ENCODE data around the gene WWC2.

Gene WWC2

DNA sequence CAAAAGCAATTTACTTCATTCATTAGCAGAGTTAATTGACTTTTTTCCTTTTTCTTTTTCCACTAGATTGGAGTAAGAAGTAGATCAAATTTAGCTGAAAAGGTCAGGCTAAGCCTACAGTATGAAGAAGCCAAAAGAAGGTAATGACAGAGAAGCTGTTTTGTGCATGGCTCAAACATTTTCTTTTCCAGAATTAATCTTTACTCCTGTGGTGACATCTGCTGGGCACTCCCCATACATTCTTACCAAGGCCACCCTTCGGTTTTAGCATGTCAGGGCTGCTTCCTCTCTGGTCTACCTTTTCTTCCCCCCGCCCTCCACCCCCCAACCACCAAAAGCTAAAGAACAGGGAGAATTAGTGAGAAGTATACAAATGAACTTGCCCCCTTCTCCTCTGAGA, 150.8 kb downstream of the WWC2 start:
- in situ Hi-C loops (cut with MboI; ENCODE audit: low sequenced_read_pairs): loop anchor here (25.0 kb wide), 2 partner anchors 188 to 313 kb away; no protein-coding TSS in a partner anchor

DNA sequence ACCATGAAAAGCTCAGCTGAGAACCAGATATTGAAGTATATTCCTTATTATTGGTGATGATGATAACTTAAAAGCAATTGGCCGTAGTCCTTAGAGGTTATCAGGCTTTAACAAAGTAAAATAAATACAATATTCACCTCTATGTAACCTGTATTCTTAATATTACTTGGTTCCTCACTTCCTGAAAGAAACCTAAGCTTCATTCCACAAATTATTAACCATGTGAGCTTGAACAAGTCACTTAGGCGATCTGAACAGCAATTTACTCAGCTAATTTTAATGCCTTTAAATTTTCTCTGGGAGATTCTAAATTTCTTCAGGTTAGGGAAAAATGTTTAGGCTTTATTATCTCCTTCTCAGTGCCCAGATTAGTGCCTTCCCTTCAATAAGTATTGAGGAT, 151.8 kb downstream of the WWC2 start:
- in situ Hi-C loops (cut with MboI; ENCODE audit: low sequenced_read_pairs): loop anchor here (25.0 kb wide), 2 partner anchors 189 to 314 kb away; no protein-coding TSS in a partner anchor

DNA sequence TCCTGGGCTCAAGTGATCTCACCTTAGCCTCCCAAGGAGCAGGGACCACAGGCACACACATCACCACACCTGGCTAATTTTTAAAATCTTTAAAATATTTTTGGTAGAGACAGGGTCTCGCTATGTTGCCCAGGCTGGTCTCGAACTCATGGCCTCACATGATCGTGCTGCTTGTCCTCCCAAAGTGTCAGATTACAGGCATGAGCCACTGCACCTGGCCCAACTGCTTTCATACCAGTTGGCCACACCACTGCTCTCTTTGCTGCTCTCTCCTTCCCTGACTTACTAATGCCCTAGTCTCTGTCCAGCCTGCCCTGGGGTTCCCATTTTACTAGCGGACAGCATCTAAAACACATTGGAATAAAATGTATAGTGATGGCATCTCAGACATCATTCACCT, 153.9 kb downstream of the WWC2 start:
- in situ Hi-C loops (cut with MboI; ENCODE audit: low sequenced_read_pairs): loop anchor here (25.0 kb wide), 2 partner anchors 191 to 316 kb away; no protein-coding TSS in a partner anchor

DNA sequence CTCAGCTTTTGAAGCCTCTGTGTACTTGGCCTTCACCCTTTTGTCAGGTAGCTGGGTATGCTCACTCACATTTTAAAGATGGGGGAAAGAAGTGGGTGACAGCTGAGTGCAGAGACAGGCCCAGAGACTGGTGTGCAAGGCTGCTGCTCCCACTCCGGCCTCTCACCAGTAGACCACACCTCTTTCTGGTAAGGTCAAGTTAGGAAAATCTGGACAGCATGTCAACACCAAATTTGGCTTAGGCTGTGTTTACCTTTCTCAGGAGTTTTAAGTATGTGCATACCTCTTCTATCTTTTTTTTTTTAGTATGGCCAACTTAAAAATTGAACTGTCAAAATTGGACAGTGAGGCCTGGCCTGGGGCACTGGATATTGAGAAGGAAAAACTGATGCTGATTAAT, 154.4 kb downstream of the WWC2 start:
- in situ Hi-C loops (cut with MboI; ENCODE audit: low sequenced_read_pairs): loop anchor here (25.0 kb wide), 2 partner anchors 191 to 316 kb away; no protein-coding TSS in a partner anchor

DNA sequence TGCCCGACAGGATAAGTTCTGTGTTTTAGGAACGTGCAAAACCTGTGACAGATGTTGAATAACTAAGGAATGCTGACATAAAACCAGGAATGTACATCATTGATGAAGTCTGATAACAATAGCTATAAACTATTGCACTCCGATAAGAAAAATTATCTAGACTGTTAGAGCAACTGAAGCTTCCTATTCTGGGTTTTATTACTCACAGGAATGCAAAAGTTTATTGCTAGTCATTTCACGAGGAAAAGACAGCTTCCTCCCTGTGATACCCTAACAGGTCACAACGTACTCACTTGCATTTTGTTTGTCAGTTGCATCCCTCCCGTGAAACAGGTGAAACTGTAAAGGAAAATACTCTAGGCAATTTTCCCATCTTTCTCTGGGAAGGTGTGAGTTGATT, 155.1 kb downstream of the WWC2 start:
- in situ Hi-C loops (cut with MboI; ENCODE audit: low sequenced_read_pairs): loop anchor here (25.0 kb wide), 2 partner anchors 192 to 317 kb away; no protein-coding TSS in a partner anchor

DNA sequence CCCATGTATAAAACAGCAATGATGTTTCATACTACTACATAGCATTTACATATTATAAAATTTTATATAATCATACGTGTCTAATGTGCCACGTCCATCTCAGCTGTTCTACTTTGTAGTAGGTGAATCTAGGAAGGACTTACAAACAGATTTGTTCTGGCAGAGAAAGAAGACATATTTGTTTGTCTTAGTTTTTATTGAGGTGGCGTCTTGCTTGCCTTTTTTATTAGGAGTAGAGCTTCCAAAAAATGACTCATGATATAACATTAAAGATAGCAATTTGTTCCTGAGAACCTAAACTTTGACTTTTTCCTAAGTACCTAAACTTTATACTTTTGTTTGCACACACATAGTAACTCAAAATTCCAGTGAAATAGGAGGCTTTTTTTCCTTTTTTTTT, 156.4 kb downstream of the WWC2 start:
- in situ Hi-C loops (cut with MboI; ENCODE audit: low sequenced_read_pairs): loop anchor here (25.0 kb wide), 2 partner anchors 193 to 318 kb away; no protein-coding TSS in a partner anchor

DNA sequence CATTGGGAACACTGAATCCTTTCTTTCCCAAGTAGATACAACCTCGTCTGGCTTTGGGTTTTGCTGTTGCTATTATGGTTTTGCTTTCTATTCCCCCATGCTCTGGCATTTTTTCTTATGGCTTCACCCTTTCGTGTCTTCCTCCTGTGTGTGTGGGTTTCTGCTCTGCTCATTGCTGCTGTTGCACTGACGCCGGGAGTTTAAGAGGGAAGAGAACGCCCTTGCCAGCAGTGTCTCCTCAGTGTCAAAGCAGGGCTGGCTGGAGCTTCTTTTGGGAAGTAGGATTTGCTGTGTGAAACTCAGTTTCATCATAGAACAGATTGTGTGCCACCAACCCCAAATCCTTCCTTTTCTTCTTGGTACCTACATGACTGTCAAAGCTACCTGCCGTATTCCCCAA, 157.3 kb downstream of the WWC2 start:
- in situ Hi-C loops (cut with MboI; ENCODE audit: low sequenced_read_pairs): loop anchor here (25.0 kb wide), 2 partner anchors 194 to 319 kb away; no protein-coding TSS in a partner anchor

DNA sequence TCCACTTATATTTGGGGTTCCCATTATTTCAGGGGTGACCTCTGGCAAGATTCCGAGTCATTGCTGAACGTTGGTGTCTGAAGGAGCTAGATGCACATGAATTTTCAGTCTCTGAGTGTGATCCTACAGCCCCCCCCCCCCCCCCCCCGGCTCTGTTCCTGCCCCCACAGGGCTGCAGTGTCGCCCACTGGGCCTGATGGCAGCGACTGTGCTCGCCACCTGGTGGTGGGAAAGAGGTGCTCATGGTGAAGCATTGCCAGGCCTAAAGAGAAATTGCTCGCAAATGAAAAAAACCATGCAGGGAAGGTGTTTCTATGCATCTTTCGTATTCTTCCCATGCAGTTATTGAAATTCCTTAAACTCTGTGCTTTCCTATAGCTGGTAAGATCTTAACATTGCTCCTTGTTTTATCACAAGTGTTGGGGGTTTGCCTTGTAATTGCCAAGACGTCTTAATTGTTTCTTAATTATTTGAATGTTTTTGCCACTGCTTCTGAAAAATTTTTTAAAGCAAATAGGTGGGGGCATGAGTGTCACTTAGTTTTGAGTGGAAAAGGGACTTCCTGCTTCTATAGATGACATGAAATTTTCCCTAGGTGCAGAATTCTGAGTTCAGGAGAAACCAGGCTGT, 157.8 kb downstream of the WWC2 start:
- in situ Hi-C loops (cut with MboI; ENCODE audit: low sequenced_read_pairs): loop anchor here (25.0 kb wide), 2 partner anchors 195 to 320 kb away; no protein-coding TSS in a partner anchor

DNA sequence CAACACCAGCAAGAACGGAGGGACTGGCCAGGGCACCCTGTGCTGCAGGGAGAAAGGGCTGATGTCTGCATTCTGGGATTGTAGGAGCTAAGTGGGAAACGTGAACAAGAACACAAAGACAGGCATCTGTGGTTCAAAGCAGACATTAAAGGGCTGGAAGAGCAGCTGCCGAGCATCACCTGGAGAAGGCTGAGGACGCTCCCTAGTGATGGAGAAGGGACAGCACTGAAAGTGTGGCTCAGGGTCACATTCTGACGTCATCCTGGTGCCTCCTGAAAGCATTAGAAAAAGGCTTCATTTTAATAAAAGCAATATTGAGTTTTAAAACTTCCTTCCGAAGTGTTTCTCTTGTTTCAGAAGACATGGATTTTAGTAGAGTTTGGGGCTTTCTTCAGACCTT, 158.8 kb downstream of the WWC2 start:
- in situ Hi-C loops (cut with MboI; ENCODE audit: low sequenced_read_pairs): loop anchor here (25.0 kb wide), 2 partner anchors 196 to 321 kb away; no protein-coding TSS in a partner anchor

DNA sequence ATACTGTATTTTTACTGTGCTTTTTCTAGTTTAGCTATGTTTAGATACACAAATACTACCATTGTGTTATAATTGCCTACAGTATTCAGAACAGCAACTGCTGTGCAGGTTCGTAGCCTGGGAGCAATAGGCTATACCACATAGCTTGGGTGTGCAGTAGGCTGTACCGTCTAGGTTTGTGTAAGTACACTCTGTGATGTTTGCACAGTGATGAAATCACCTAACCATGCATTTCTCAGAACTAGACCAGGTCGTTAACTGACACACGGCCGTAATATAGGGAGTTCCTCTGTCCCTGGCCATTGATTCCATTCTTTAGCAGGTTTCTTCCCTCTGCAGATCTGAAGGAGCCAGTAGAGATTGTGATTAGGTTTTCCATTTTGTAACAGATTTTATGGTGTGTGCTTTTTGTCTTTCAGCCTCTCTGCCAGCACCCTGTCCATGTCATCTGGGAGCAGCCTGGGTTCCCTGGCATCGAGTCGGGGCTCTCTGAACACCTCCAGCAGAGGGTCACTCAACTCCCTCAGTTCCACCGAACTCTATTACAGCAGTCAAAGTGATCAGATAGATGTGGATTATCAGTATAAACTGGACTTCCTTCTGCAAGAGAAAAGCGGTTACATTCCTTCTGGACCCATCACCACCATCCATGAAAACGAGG, 161.6 kb downstream of the WWC2 start:
- in situ Hi-C loops (cut with MboI; ENCODE audit: low sequenced_read_pairs): loop anchor here (25.0 kb wide), 2 partner anchors 198 to 323 kb away; no protein-coding TSS in a partner anchor

DNA sequence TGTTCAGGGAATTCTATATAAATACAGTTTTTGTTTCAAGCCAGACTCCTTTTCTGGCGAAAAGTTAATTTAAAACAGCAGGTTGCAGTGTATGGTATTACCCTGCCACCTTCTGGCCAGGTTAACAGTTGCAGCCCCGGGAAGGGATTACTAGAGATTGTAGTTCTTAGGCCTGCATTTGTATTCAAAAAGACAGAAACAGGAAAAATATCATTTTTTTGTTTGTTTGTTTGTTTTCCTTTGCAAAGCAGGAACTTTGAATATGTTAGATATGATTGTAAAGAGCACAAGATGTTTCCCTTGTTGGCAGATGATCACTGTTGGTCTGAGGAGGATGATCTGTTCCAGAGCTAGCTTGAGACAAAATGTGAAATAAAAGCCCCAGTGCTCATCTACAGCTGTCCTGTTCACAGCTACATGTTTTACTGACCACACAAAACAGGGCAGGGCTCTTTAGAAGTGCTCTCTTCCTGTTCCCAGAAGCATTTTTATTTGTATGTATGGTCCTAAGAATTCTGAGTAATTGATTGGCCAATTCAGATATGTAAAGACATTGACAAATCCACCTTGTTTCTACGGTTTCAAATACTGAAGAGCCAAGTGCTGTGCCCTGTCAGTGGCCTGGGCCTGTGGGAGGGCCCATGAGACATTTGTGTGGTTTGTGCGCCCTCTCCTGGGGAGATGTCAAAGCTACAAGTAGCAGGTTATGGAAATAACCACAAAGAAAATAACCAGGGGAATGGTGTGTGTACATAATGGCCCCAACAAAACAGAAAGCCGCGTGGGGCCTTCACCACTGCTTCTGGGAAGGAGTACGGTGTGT, 163.1 kb downstream of the WWC2 start:
- in situ Hi-C loops (cut with MboI; ENCODE audit: low sequenced_read_pairs): loop anchor here (25.0 kb wide), 2 partner anchors 200 to 325 kb away; no protein-coding TSS in a partner anchor

DNA sequence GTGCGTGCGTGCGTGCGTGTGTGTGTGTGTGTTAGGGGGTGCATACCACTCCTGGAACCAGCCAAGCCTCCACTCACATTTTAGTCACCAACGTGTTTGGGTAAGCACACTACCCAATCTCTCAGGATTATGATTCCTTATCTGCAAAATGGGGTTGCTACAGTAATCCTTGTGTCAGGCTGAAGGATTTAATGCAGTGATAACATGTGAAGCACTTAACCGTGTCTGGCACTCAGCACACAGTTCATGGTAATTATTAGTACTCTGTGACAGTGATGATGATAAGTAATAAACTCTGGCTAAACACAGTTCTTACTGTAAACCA, 163.7 kb downstream of the WWC2 start:
- in situ Hi-C loops (cut with MboI; ENCODE audit: low sequenced_read_pairs): loop anchor here (25.0 kb wide), 2 partner anchors 200 to 325 kb away; no protein-coding TSS in a partner anchor

DNA sequence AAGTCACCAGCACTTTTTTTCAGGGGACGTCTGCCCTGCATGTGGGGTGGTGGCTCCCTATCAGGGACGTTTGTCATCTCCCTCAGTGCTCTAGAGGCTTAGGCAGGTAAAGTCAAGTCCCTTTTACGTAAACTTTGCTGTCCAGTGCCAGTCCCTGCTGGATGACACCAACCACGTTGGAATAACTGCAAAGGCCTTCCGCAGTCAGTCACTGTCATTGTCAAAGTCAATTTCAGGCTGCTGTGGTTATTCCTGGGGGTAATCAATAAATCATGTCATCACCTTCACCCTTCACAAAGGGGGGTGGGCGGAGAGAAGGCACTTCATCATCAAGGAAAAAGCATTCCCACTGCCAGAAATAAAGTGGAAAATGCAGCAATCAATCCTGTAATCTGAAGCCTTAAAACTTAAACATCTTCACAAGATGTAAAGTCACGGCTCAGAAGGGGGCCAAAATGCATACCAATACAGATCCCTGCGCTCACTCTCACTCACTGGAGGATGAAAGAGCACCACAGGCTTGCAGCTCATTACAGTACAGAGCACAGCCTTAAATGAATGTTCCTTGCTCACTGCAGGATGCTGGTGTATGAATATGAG, 164.8 kb downstream of the WWC2 start:
- in situ Hi-C loops (cut with MboI; ENCODE audit: low sequenced_read_pairs): loop anchor here (25.0 kb wide), 2 partner anchors 202 to 327 kb away; no protein-coding TSS in a partner anchor

DNA sequence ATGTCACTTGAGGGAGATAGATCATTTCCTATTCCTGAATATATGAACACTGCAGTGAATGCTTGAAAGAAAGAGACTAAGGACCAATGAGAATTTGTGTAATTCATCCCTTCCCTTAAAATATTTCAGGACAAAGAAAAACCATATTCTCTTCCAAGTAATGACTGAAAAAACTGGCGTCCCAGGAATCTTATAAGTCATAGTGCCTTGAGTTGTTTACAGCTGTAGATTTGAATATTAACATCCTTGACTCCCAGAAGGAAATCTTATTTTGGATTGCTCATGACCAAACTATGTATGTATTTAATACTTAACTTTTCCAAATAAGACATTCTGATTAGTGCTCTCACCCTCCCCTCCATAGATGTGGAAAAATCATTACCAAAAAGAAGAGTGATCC, 165.6 kb downstream of the WWC2 start:
- in situ Hi-C loops (cut with MboI; ENCODE audit: low sequenced_read_pairs): loop anchor here (25.0 kb wide), 2 partner anchors 202 to 327 kb away; no protein-coding TSS in a partner anchor

DNA sequence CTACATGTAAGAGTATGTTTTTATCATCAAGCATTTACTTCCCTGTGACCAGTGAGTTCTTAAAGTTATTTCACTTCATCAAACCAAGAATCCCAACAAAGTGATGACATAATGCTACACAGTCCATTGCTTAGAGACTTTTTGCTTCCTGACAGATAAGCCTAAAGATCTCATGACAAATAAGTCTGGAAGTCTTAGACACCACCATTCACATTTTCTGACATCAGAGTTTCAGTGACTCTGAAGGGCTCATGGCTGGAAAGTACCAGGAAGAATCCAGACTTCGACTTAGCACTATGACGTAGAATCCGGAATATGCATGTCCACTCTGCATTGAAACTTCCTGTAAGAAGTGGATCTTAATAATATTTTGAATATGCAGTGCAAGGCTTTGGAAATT, 167.3 kb downstream of the WWC2 start:
- in situ Hi-C loops (cut with MboI; ENCODE audit: low sequenced_read_pairs): loop anchor here (25.0 kb wide), 2 partner anchors 204 to 329 kb away; no protein-coding TSS in a partner anchor

DNA sequence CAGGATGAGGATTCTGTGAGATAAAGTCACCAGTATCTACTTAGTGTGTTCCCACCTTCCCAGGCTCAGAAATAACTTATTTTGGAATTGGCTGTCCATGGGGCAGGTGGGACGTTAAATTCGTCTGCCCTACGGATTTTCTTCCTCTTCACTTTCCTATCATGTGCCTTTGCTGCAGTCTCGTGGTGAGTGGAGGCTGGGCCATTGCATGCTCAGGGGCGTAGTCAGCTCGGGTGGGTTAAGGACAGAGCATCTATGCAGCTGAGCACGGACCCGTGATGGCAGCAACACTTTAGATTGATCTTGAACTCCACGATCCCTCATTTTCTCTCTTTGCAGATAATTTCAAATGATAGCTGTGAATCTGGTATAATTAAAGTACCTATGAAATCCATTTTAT, 169.5 kb downstream of the WWC2 start:
- in situ Hi-C loops (cut with MboI; ENCODE audit: low sequenced_read_pairs): loop anchor here (25.0 kb wide), 2 partner anchors 206 to 331 kb away; no protein-coding TSS in a partner anchor

DNA sequence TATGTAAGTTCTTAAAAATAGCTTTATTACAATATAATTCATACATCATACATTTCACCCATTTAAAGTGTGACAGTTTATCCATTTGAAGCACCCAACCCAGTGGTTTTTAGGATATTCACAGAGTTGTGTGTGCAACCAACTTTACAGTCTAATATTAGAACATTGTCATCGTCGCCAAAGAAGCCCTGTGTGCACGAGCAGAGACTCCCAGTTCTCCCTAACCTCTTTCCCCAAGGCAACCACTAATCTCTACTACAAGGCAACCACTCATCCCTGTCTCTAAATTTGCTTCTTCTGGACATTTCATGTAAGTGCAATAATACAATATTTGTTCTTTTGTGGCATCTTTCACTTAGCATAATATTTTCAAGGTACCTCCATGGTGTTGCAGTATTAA, 173.3 kb downstream of the WWC2 start:
- in situ Hi-C loops (cut with MboI; ENCODE audit: low sequenced_read_pairs): loop anchor here (25.0 kb wide), 2 partner anchors 210 to 335 kb away; no protein-coding TSS in a partner anchor

DNA sequence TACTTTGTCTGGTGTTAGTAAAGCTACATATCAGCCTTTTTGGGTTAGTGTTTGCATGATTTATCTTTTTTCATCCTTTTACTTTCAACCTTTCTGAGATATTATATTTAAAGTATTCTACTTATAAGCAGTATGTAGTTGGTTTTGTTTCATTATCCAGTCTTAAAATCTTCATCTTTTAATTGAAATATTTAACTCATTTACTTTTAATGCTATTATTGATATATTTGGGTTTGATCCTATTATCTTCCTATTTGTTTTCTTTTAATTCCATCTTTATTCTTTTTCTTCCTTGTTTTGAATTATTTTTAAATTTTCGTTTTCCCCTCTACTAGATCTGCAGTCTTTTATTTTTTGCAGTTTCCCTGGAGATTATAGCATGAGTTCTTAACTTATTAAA, 177.0 kb downstream of the WWC2 start:
- in situ Hi-C loops (cut with MboI; ENCODE audit: low sequenced_read_pairs): no loop called here

DNA sequence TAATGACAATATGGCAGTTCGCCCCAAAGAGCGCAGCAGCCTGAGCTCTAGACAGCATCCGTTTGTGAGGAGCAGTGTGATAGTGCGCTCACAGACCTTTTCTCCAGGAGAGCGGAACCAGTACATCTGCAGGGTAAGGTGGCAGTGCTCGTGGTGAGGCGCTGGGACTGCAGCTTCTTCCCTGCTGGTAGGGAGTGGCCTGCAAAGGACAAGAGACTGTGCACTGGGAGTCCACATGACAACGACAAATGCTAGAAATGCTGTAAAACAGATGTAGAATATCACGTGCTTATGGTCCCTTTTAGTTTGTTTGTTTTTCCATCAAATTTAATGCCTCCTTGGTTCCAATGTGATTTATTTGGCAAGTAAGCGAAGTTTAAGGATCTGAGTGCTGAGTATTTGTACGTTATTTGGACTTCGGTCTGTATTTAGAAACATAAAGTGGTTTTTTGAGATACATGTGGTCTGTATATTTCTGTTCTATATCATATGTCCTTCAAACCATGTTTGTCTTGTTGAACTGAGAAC, 185.3 kb downstream of the WWC2 start:
- in situ Hi-C loops (cut with MboI; ENCODE audit: low sequenced_read_pairs): no loop called here

DNA sequence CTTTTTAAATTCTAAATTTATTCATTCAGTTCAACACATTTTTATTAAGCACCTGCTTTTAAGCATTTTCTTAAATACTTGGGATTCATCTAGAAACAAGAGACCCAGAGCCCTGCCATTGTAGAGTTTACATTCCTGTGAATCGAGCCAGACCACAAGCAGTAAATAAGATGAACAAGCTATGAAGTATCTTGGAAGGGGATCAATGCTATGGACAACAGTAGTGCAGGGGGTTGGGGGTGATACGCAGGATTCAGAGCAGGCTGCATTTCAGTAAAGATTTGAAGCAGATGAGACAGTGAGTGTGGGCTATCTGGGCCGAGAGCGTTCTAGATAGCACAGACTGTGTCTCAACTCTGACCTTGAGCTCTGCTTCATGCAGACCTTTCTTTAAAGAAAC, 185.9 kb downstream of the WWC2 start:
- in situ Hi-C loops (cut with MboI; ENCODE audit: low sequenced_read_pairs): no loop called here

Data from hTERT RPE-1 (cell line).